Activated T-cell treated with anti-CD3 and anti-CD28 coated beads, Interleukin-2, amount 50 U/mL, for 72 hours (primary cell): ENCODE measurements around the gene CNOT10. TPM values are rescaled to one million over a fixed set of nuclear protein-coding genes. Genes with fewer than 3 reads are reported as not detected.
"Not testable (repeated sequence)": the region's sequence is repeated elsewhere in the genome, so short reads cannot be mapped to it uniquely, and the experiment has no call there.

Experiments
- ATAC-seq, 2 donors: fragments of 150-1000 bp; cut with Tn5 transposase; replicated peaks in 1 of 2; 2 replicates each; pipeline ENCODE4 v1.10.0; 2021; ENCODE audit warnings: moderate library complexity in 2 of 2, mild to moderate bottlenecking in 1 of 2
- DNase-seq, 2 donors: peaks; one replicate each; pipeline ENCODE4 v3.0.0; 2021 to 2022; ENCODE audit warnings: mixed read lengths in 1 of 2
- H3K27ac Mint-ChIP-seq: one replicate; pipeline ENCODE4 v1.8.0; 2022; ENCODE audit warnings: mild to moderate bottlenecking, moderate library complexity, mixed read lengths
- H3K27me3 Mint-ChIP-seq: one replicate; pipeline ENCODE4 v1.8.0; 2022; ENCODE audit warnings: low read depth, mixed read lengths
- H3K36me3 Mint-ChIP-seq, 2 donors: one replicate each; pipeline ENCODE4 v1.8.0; 2022; ENCODE audit warnings: mixed read lengths in 2 of 2, mild to moderate bottlenecking in 1 of 2; ENCODE audit not compliant: insufficient read depth in 2 of 2
- H3K4me1 Mint-ChIP-seq: one replicate; pipeline ENCODE4 v1.8.0; 2022; ENCODE audit warnings: low read depth, mixed read lengths
- H3K4me3 Mint-ChIP-seq, 2 donors: one replicate each; pipeline ENCODE4 v1.8.0; 2022; ENCODE audit warnings: mild to moderate bottlenecking in 2 of 2, mixed read lengths in 2 of 2, moderate library complexity in 2 of 2
- H3K9me3 Mint-ChIP-seq, 2 donors: one replicate each; pipeline ENCODE4 v1.8.0; 2022; ENCODE audit warnings: mixed read lengths in 2 of 2
- total RNA-seq, 2 donors: library from RNA; stranded (reverse); gene quantifications; one replicate each; pipeline ENCODE4 v1.2.3, GENCODE V29; 2022

CNOT10 gene
- total RNA-seq, 2 donors from 2014 or later: 70.1 to 78.6 TPM

- ATAC-seq, H3K9me3 Mint-ChIP-seq, H3K36me3 Mint-ChIP-seq, H3K27ac Mint-ChIP-seq, H3K4me1 Mint-ChIP-seq, H3K4me3 Mint-ChIP-seq, H3K27me3 Mint-ChIP-seq, DNase-seq: not testable (repeated sequence)
Measured at GRCh38 chr3:32743470-32743869, 58.5 kb downstream of the CNOT10 start.

- H3K27ac Mint-ChIP-seq: no peak overlapping the region
- no peaks in the 10 kb centered on the region for H3K9me3 Mint-ChIP-seq
- no peaks in the 10 kb centered on the region for H3K4me1 Mint-ChIP-seq
- ATAC-seq (no peak), DNase-seq (no peak)
- H3K36me3 Mint-ChIP-seq: peaks cover 1 to 8% of the 10 kb centered on the region in 2 donors
- H3K27me3 Mint-ChIP-seq: no peaks in the 10 kb centered on the region
- H3K4me3 Mint-ChIP-seq: no peak overlapping the region
Measured at GRCh38 chr3:32743934-32744333, 58.9 kb downstream of the CNOT10 start.

- peaks cover 2 to 8% of the 10 kb centered on the region in 2 donors for H3K36me3 Mint-ChIP-seq
- no peaks in the 10 kb centered on the region for H3K27me3 Mint-ChIP-seq
- ATAC-seq (no peak), DNase-seq (no peak)
- H3K9me3 Mint-ChIP-seq: no peaks in the 10 kb centered on the region
- peaks cover 5% of the 10 kb centered on the region for H3K4me1 Mint-ChIP-seq
- H3K4me3 Mint-ChIP-seq: no peak overlapping the region
- H3K27ac Mint-ChIP-seq: no peak overlapping the region
Measured at GRCh38 chr3:32751377-32751776, 66.4 kb downstream of the CNOT10 start.

GRCh38 chr3:32755761-32756160 lies 70.8 kb downstream of the CNOT10 start:
- H3K9me3 Mint-ChIP-seq: no peaks in the 10 kb centered on the region
- no peak overlapping the region for H3K27ac Mint-ChIP-seq
- H3K4me1 Mint-ChIP-seq: peaks cover 6% of the 10 kb centered on the region
- DNase-seq (no peak), ATAC-seq (no peak)
- H3K4me3 Mint-ChIP-seq: no peak overlapping the region
- H3K36me3 Mint-ChIP-seq: peaks cover 2 to 6% of the 10 kb centered on the region in 2 donors
- no peaks in the 10 kb centered on the region for H3K27me3 Mint-ChIP-seq

GRCh38 chr3:32757618-32758374 lies 72.8 kb downstream of the CNOT10 start:
- DNase-seq: no peak
- H3K4me1 Mint-ChIP-seq: peaks cover 6% of the 10 kb centered on the region
- H3K4me3 Mint-ChIP-seq: peak overlapping the region in 1 of 2 donors; percentile 29
- peak overlapping the region; percentile 87 for H3K27ac Mint-ChIP-seq
- peaks cover 3 to 6% of the 10 kb centered on the region in 2 donors for H3K36me3 Mint-ChIP-seq
- no peaks in the 10 kb centered on the region for H3K9me3 Mint-ChIP-seq
- no peaks in the 10 kb centered on the region for H3K27me3 Mint-ChIP-seq
- ATAC-seq: peak; percentile 24 to 59

- Mint-ChIP-seq H3K27me3 (no peaks in the 10 kb centered on the region), H3K4me3 (peak overlapping the region in 1 of 2 donors; percentile 29), H3K27ac (peak overlapping the region; percentile 87), H3K36me3 (peaks cover 3 to 4% of the 10 kb centered on the region in 2 donors), H3K4me1 (peaks cover 6% of the 10 kb centered on the region), H3K9me3 (no peaks in the 10 kb centered on the region)
- ATAC-seq (peak; percentile 43 to 92), DNase-seq (no peak)
Measured at GRCh38 chr3:32758375-32758753, 73.4 kb downstream of the CNOT10 start.

- no peak for ATAC-seq
- H3K36me3 Mint-ChIP-seq: peaks cover 3 to 5% of the 10 kb centered on the region in 2 donors
Measured at GRCh38 chr3:32759342-32759741, 74.4 kb downstream of the CNOT10 start.

GRCh38 chr3:32764481-32764880 lies 79.5 kb downstream of the CNOT10 start:
- no peaks in the 10 kb centered on the region for H3K4me1 Mint-ChIP-seq

More at GRCh38 chr3:32759342-32759741, 74.4 kb downstream of the CNOT10 start:
- no peak for DNase-seq
- Mint-ChIP-seq H3K9me3 (no peaks in the 10 kb centered on the region), H3K4me3 (no peak overlapping the region), H3K27ac (no peak overlapping the region), H3K4me1 (peaks cover 6% of the 10 kb centered on the region), H3K27me3 (no peaks in the 10 kb centered on the region)

GRCh38 chr3:32778389-32778788 lies 93.4 kb downstream of the CNOT10 start:
- ATAC-seq: peak; percentile 60 to 70
- peaks cover 0 to 8% of the 10 kb centered on the region in 2 donors for H3K36me3 Mint-ChIP-seq
- no peak overlapping the region for H3K4me3 Mint-ChIP-seq
- peaks cover 18% of the 10 kb centered on the region for H3K27me3 Mint-ChIP-seq
- no peaks in the 10 kb centered on the region for H3K9me3 Mint-ChIP-seq
- H3K27ac Mint-ChIP-seq: no peak overlapping the region
- peak; percentile 29 to 33 for DNase-seq
- peaks cover 16% of the 10 kb centered on the region for H3K4me1 Mint-ChIP-seq

More at GRCh38 chr3:32764481-32764880, 79.5 kb downstream of the CNOT10 start:
- DNase-seq (no peak), ATAC-seq (no peak)
- Mint-ChIP-seq H3K36me3 (peaks cover 6 to 13% of the 10 kb centered on the region in 2 donors), H3K27me3 (no peaks in the 10 kb centered on the region), H3K4me3 (no peak overlapping the region), H3K9me3 (no peaks in the 10 kb centered on the region), H3K27ac (no peak overlapping the region)

- Mint-ChIP-seq H3K9me3 (no peaks in the 10 kb centered on the region), H3K27ac (no peak overlapping the region), H3K4me1 (peaks cover 16% of the 10 kb centered on the region), H3K4me3 (peak overlapping the region; percentile 93 to 94), H3K36me3 (peaks cover 0 to 4% of the 10 kb centered on the region in 2 donors), H3K27me3 (peaks cover 18% of the 10 kb centered on the region)
- DNase-seq: no peak
- ATAC-seq: no peak
Measured at GRCh38 chr3:32780071-32780734, 95.2 kb downstream of the CNOT10 start.

- H3K9me3 Mint-ChIP-seq: no peaks in the 10 kb centered on the region
- no peak overlapping the region for H3K27ac Mint-ChIP-seq
- peak; percentile 3 to 7 for ATAC-seq
- peaks cover 16% of the 10 kb centered on the region for H3K4me1 Mint-ChIP-seq
- H3K4me3 Mint-ChIP-seq: peak overlapping the region; percentile 93 to 94
- H3K27me3 Mint-ChIP-seq: peaks cover 18% of the 10 kb centered on the region
- DNase-seq: peak in 1 of 2 donors; percentile 4
- peaks cover 0 to 2% of the 10 kb centered on the region in 2 donors for H3K36me3 Mint-ChIP-seq
Measured at GRCh38 chr3:32780735-32781210, 95.8 kb downstream of the CNOT10 start.

GRCh38 chr3:32781211-32781968 lies 96.4 kb downstream of the CNOT10 start:
- ATAC-seq (peak; percentile 90 to 92), DNase-seq (peak; percentile 83 to 85)
- Mint-ChIP-seq H3K4me1 (peaks cover 16% of the 10 kb centered on the region), H3K36me3 (peaks cover 0 to 2% of the 10 kb centered on the region in 2 donors), H3K4me3 (peak overlapping the region; percentile 93 to 94), H3K9me3 (no peaks in the 10 kb centered on the region), H3K27ac (no peak overlapping the region), H3K27me3 (peaks cover 18% of the 10 kb centered on the region)

- Mint-ChIP-seq H3K27me3 (peaks cover 18% of the 10 kb centered on the region), H3K4me1 (peaks cover 16% of the 10 kb centered on the region), H3K4me3 (peak overlapping the region; percentile 56 to 71)
- not testable (repeated sequence) for H3K9me3 Mint-ChIP-seq, H3K36me3 Mint-ChIP-seq, DNase-seq, H3K27ac Mint-ChIP-seq, ATAC-seq
Measured at GRCh38 chr3:32781969-32782270, 96.9 kb downstream of the CNOT10 start.
